HG03571 (cell line): ENCODE data around the gene TFPI2.

Experiments used
- ATAC-seq: cut with Tn5 transposase; IDR thresholded peaks from one replicate; pipeline ENCODE4 v1.9.1; 2021; ENCODE audit not compliant: unreplicated experiment

The TFPI2 gene

DNA sequence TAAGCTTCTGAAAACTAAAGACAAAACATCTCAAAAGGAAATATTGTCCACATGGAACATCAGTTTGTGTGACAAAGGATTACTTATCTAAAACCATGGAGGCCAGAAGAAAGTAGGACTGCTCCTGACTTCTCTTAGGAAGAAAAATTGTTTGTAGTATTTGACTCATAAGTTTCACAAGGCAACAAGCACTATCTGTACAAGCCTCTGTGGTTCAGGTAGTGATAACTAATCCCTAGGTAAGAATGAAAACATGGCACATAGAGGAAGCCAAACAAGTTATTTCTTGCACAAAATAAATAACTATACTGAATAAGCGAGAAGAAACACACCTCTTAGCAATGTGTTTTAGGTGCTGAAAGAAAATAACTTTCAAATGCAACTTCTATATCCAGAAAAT, 30.3 kb downstream of the TFPI2 start:
- no peak for ATAC-seq

DNA sequence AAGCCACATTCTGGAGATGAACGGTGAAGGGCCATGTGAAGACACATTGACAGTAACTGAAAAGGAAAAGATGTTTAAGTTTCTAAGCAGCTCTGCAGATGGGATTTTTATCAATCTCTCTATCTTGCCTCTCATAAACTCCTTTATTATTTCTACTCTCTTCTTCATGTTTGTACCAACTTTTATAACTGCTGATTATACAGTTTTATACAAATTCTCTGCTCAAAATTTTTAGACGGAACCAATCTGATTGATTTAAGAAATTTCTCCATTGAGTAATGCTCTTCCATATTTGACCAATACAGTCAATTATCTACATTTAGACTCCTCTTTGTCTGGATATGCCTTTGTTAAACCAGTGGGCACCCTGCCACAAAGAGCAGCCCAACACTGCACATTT, 31.7 kb downstream of the TFPI2 start:
- no peak for ATAC-seq

DNA sequence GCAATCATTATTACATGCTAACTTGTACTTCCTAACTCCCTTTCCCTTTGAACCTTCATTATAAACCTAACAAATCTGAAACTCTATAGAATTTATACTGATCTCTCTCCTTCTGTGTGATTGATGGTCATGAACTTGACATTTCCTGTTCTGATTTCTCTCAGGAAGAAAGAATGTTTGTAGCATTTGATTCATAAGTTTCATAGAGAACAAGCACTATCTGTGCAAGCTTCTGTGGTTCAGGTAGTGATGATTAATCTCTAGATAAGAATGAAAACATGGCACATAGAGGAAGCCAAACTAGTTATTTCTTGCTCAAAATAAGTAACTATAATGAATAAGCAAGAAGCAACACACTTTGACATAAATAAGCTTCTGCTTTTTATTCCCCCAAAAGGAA, 34.2 kb downstream of the TFPI2 start:
- ATAC-seq, result no peak

DNA sequence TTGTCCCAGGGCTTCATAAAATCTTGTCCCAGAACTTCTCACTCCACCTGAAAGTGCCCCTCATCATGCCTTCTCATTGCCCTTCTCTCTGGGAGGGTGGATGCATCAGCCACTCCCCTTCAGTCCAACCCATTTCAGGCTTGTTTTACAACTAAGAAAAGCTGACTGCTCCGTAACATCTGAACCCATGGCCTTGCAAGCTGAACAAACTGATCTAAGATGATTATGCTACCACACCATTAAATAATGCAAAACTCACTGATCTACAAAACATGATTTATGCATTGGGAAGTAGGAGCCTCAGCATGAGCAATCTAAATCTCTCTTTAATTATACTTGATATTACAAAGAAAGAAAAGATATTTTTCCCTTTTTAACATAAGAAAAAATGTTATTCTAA, 34.8 kb downstream of the TFPI2 start:
- no peak for ATAC-seq

DNA sequence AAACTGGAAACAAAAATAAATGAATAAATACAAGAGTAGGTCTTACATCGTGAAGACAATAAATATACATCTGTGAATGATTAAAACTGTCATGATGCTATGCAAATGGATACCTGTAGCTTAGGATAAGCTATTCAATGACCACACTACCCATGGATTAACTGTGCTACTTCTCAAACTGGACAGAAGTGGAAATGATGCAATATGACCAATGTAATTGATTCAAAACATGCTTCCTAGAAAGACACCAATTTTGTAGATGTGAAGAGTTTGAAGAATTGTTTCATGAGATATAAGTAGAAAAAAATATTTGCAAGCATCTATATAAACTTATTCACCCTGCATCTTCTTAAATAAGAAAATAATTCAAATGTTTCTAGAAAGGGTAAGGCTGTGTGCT, 36.1 kb downstream of the TFPI2 start:
- no peak for ATAC-seq

DNA sequence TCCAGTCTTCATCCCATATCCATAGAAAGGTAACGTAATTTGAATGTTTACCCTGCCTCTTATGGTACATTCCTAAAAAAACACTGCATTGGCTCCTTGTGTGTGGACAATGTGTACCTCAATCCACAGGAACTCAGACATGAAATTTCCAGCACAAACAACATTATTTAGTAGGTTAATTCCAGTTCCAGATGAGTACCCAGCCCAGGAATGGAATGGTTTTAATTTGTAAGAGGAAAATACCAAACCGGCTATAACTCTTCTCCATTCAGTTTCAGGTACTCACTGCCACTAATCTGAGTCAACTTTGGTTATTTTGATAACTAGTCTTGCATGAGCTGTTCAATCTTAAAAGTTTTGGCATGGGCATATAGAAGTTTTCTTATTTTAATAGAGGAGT, 39.0 kb downstream of the TFPI2 start:
- ATAC-seq, result no peak

DNA sequence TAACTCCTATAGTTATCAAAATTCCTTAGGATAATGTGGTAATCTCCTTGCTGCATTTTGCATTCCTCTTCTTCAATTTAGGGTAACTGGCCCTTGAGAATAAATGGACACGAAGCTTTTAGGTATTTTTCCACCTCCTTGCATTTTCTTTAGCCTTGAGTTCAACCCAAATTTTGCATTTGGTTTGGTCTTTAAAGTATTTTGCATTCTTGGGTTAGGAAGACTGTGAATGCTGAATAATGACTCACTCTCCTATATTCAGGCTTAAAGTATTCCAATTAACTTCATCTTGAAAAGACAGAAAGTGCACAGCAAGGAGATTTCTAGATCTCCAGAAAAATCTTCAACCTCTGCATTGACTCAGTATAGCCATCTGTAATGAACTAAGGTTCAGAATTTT, 47.3 kb downstream of the TFPI2 start:
- no peak for ATAC-seq

DNA sequence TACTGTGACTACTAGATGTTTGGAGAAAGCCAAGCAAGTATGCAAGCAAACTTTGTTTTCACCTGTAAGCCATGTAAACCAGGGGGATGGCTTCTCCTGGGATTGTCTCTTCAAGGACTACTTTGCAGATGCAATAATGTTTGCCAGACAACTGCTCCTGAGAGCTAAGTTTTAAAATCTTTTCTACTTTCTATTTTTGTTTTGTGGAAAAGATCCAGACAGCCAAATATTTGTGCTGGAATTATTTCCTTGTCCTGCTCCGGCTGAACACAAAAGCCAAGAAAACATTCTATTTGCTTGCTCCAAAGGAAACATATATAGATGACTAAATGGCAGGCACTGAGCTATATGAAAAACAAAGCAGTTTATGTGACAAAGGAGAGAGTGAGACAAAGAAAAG, 51.6 kb downstream of the TFPI2 start:
- no peak for ATAC-seq

DNA sequence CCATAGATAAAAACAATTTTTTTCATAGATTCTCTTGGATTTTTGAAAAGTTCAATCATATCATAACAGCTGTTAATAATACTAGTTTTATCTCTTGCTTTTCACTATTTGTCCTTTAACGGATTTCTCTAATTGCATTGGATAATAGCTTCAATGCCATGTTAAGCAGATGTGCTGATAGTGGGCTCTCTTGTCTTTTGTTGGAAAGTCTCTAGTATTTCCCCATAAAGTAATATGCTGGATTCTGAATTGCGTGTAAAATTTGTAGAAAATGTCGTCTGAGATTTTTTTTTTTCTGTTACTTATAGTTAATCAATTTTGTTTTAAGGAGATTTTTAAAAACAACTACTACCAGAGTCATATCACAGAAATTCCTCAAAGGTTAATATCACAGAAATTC, 53.3 kb downstream of the TFPI2 start:
- ATAC-seq, result no peak

DNA sequence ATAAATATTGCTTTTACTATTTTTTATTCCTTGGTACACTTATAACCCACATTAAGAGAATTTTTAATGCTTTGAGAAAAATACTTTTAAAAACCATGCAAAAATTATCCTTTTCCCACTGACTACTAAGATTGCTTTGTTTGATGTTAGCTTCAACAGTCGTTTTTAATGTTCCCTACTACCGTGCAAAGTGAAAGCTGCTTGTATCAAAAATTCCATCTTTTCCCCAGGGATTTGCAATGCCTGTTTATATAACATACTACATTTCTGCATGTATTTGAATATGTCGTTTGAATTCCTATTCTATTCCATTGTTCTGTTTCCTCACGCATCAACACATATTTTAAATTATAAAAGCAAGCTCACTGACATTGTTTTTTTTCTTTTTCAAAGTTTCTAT, 54.4 kb downstream of the TFPI2 start:
- ATAC-seq, result no peak

DNA sequence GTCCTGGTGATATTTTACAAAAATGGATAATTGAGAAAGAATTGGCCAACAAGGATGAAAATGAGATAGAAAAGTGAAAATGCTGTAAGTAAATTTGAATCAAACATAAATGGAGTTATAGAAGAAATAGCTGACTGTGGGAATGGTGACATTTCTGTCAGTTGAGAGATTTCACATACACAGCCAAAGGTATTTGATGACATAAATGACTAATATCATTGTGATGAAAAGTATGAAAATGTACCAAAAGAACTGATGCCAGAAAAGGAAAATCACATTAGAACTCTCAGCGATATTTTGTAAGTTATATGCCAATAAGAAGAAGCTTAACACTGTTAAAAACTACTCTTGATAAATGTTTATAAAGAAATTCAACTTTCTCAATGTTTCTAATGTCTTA, 54.9 kb downstream of the TFPI2 start:
- no peak for ATAC-seq
